Peyer's patch (tissue), 4 donors: ENCODE data around the gene ENTPD6. TPM values are rescaled to one million over a fixed set of nuclear protein-coding genes. Genes with fewer than 3 reads are reported as not detected.
"Not testable (repeated sequence)": the region's sequence is repeated elsewhere in the genome, so short reads cannot be mapped to it uniquely, and the experiment has no call there.

Experiments
- DNase-seq, 3 donors: peaks; one replicate each; pipeline ENCODE4 v3.0.0-alpha.2; 2017 to 2019
- H3K27ac ChIP-seq, 4 donors: fragments of 200-600 bp; sonication (generic); one replicate each; pipeline ENCODE4 v1.5.1; 2016 to 2019
- H3K27me3 ChIP-seq, 2 donors: fragments of 200-600 bp; sonication (generic); one replicate each; pipeline ENCODE4 v1.5.1; 2019
- H3K36me3 ChIP-seq, 3 donors: fragments of 200-600 bp; sonication (generic); one replicate each; pipeline ENCODE4 v1.5.1; 2016 to 2019
- H3K4me1 ChIP-seq, 4 donors: fragments of 200-600 bp; sonication (generic); one replicate each; pipeline ENCODE4 v1.5.1; 2016 to 2019
- H3K4me3 ChIP-seq, 4 donors: fragments of 200-600 bp; sonication (generic); 1 replicate in 3 of 4; 2 replicates in 1 of 4; pipeline ENCODE4 v1.5.1; 2016 to 2019; ENCODE audit warnings: mild to moderate bottlenecking in 1 of 4
- H3K9me3 ChIP-seq, 4 donors: fragments of 200-600 bp; sonication (generic); one replicate each; pipeline ENCODE4 v1.5.1; 2016 to 2019; ENCODE audit warnings: mild to moderate bottlenecking in 1 of 4
- POLR2A ChIP-seq, 2 donors: fragments of 450-650 bp; IDR thresholded peaks; one replicate each; pipeline ENCODE4 v1.5.1; 2017; ENCODE audit warnings: antibody characterized with exemption in 2 of 2, mild to moderate bottlenecking in 2 of 2, moderate library complexity in 2 of 2
- total RNA-seq, 4 donors: library from RNA; depleted of rRNA; stranded (reverse); fragments of >200 nt; gene quantifications; one replicate each; pipeline ENCODE4 v1.1.0, GENCODE V29; 2016
- TF ChIP-seq, protein P1 (sequence below), 6 experiments: fragments of 450-650 bp in 4 of 6; fragments of 200-600 bp in 2 of 6; sonication (generic) in 1 of 6; IDR thresholded peaks; one replicate each; pipeline ENCODE4 v1.5.1; 2017 to 2019; ENCODE audit warnings: antibody characterized with exemption in 6 of 6, mild to moderate bottlenecking in 3 of 6, moderate library complexity in 1 of 6

Gene ENTPD6
- total RNA-seq, 4 donors from 2014 or later: 122 to 248 (median 213) TPM

DNA sequence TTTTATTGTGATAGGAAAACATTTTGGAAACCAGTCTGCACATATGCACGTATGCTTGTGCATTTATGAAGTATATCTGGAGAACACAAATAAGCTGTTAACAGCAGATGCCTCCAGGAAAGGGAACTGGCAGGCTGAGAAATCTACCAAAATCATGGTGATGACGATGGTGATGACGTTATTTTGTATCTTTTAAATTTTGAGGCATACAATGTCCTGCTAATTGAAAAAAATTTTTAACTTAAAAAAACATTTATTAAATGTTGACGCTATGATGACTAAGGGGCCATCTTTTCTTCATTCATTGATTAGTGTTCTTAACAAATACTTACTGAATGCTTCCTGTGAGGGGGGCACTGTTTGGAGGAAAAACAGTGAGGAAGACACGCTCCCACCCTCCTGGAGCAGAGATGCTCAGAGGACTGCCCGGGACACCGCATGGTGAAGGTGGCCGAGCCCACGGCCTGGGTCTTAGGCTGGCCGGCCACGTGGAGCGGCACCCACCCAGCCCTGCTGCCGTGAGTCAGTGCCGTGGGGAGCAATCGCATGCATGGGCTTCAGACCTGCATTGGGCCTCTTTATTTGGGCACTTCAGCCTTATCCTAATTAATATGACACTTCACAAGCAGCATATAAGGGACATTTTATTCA lies 15.9 kb upstream of the ENTPD6 start:
- no peaks in the 10 kb centered on the region for H3K36me3 ChIP-seq
- no peaks in the 10 kb centered on the region for H3K4me1 ChIP-seq
- H3K27ac ChIP-seq: no peak overlapping the region
- no peak overlapping the region for H3K4me3 ChIP-seq
- H3K9me3 ChIP-seq: peaks cover 0 to 5% (median 0%) of the 10 kb centered on the region in 4 donors
- no peak for TF ChIP-seq POLR2A (IDR thresholded peaks at IDR 0.05)
- TF ChIP-seq, protein P1, sequence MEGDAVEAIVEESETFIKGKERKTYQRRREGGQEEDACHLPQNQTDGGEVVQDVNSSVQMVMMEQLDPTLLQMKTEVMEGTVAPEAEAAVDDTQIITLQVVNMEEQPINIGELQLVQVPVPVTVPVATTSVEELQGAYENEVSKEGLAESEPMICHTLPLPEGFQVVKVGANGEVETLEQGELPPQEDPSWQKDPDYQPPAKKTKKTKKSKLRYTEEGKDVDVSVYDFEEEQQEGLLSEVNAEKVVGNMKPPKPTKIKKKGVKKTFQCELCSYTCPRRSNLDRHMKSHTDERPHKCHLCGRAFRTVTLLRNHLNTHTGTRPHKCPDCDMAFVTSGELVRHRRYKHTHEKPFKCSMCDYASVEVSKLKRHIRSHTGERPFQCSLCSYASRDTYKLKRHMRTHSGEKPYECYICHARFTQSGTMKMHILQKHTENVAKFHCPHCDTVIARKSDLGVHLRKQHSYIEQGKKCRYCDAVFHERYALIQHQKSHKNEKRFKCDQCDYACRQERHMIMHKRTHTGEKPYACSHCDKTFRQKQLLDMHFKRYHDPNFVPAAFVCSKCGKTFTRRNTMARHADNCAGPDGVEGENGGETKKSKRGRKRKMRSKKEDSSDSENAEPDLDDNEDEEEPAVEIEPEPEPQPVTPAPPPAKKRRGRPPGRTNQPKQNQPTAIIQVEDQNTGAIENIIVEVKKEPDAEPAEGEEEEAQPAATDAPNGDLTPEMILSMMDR (IDR thresholded peaks at IDR 0.05): no peak
- DNase-seq: no peak
- H3K27me3 ChIP-seq: no peaks in the 10 kb centered on the region

DNA sequence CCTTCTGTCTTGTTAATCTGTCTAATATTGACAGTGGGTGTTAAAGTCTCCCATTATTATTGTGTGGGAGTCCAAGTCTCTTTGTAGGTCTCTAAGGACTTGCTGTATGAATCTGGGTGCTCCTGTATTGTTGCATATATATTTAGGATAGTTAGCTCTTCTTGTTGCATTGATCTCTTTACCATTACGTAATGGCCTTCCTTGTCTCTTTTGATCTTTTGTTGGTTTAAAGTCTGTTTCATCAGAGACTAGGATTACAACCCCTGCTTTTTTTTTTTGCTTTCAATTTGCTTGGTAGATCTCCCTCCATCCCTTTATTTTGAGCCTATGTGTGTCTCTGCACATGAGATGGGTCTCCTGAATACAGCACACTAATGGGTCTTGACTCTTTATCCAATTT lies 11.1 kb upstream of the ENTPD6 start:
- not testable (repeated sequence) for H3K27ac ChIP-seq, H3K9me3 ChIP-seq, H3K27me3 ChIP-seq, H3K36me3 ChIP-seq, H3K4me3 ChIP-seq, H3K4me1 ChIP-seq, DNase-seq

- no peak for DNase-seq
- no peak overlapping the region for H3K4me3 ChIP-seq
- H3K9me3 ChIP-seq: peaks cover 0 to 5% (median 0%) of the 10 kb centered on the region in 4 donors
- H3K27me3 ChIP-seq: no peaks in the 10 kb centered on the region
- H3K4me1 ChIP-seq: no peaks in the 10 kb centered on the region
- H3K27ac ChIP-seq: no peak overlapping the region
- TF ChIP-seq, protein P1 (IDR thresholded peaks at IDR 0.05): no peak
- TF ChIP-seq POLR2A (IDR thresholded peaks at IDR 0.05): no peak
- H3K36me3 ChIP-seq: no peaks in the 10 kb centered on the region
Observed at GRCh38 chr20:25187220-25187619, 8.3 kb upstream of the ENTPD6 start.

DNA sequence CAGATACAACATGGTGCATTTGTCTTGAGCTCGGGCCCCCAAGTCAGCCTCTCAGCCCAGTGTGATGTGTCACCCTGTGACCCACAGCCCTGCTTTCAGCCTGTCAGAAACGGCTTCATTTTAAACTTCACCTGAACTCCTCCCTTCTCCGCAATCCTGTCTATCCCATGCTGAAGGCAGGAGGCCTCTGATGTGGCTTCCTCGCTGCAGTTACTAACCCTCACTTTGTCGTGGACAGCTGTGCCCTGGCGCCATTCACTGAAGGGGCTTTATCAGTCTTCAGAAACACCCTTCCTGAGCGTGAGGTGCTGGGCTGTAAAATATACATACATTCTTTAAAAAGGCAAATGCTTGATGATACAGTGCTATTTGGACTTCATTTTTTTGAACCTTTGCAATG lies 7.9 kb upstream of the ENTPD6 start:
- peaks cover 0 to 5% (median 0%) of the 10 kb centered on the region in 4 donors for H3K9me3 ChIP-seq
- TF ChIP-seq POLR2A (IDR thresholded peaks at IDR 0.05): no peak
- TF ChIP-seq, protein P1 (IDR thresholded peaks at IDR 0.05): no peak

DNA sequence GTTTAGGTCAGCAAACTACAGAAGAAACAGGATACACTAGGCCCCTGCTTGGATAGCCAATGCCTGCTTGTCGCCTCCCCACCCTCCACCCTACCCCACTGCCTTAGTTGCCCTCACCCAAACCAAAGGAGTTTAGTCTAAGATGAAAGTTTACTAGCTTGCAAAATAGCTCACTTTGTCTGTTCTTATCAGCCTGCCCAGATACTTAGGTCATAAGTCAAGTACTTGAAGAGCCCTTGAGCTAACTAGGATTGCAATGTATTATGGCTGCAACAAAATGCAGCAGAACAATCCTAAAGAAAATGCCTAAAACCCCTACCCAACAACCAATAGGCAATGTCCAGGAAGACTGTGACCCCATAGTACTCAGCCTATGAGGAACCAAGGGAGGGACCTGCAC lies 7.3 kb upstream of the ENTPD6 start:
- no peak for DNase-seq

More for the DNA sequence above, 7.9 kb upstream of the ENTPD6 start:
- H3K27me3 ChIP-seq: no peaks in the 10 kb centered on the region
- no peak for DNase-seq
- H3K36me3 ChIP-seq: no peaks in the 10 kb centered on the region
- no peak overlapping the region for H3K4me3 ChIP-seq
- H3K4me1 ChIP-seq: no peaks in the 10 kb centered on the region
- no peak overlapping the region for H3K27ac ChIP-seq

DNA sequence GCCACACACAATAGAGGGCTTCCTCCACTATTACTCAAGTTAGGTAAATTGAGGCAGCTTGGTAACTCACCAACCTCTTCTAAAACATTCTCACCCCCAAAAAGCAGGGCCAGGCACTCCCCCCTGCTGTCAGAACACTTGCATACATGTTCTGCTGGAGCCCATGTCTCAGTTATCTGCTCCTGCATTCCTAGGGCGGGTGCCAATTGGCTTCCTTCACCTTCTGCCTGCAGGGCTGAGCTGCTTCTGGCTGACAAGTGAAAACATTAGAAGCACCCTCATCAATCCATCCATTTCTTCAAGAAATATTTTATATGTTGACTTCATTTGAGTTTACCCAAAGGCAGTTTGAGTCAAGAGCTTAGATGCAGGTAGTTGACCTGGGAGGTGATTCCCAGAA lies 4.5 kb upstream of the ENTPD6 start:
- peaks cover 0 to 5% (median 2%) of the 10 kb centered on the region in 4 donors for H3K4me1 ChIP-seq
- H3K9me3 ChIP-seq: no peaks in the 10 kb centered on the region
- TF ChIP-seq, protein P1 (IDR thresholded peaks at IDR 0.05): no peak
- TF ChIP-seq POLR2A (IDR thresholded peaks at IDR 0.05): no peak
- DNase-seq: no peak
- no peaks in the 10 kb centered on the region for H3K36me3 ChIP-seq
- no peak overlapping the region for H3K27ac ChIP-seq
- no peaks in the 10 kb centered on the region for H3K27me3 ChIP-seq
- H3K4me3 ChIP-seq: no peak overlapping the region

More for the DNA sequence above, 7.3 kb upstream of the ENTPD6 start:
- Histone ChIP-seq H3K9me3 (peaks cover 0 to 1% (median 0%) of the 10 kb centered on the region in 4 donors), H3K36me3 (no peaks in the 10 kb centered on the region), H3K4me1 (no peaks in the 10 kb centered on the region), H3K27me3 (no peaks in the 10 kb centered on the region), H3K27ac (no peak overlapping the region), H3K4me3 (no peak overlapping the region)
- TF ChIP-seq POLR2A (IDR thresholded peaks at IDR 0.05): no peak
- TF ChIP-seq, protein P1 (IDR thresholded peaks at IDR 0.05): no peak
